ENCODE measurements around the gene AGAP4. TPM values are rescaled to one million over a fixed set of nuclear protein-coding genes. Genes with fewer than 3 reads are reported as not detected.
"Not testable (repeated sequence)": the region's sequence is repeated elsewhere in the genome, so short reads cannot be mapped to it uniquely, and the experiment has no call there.

The AGAP4 gene
- total RNA-seq, 3 donors from 2014 or later (not counting 1 experiment from before 2014, with no cell fraction given): 16.9 to 43.7 (median 31.3) TPM

- 75% methylated on average over 2 of the region's 3 CpGs for WGBS (ENCODE audit: insufficient coverage)
- H3K27me3 ChIP-seq (ENCODE audit: control insufficient read depth, insufficient read depth, low read length); H3K4me3 ChIP-seq (ENCODE audit: low read length); H3K36me3 ChIP-seq (ENCODE audit: control insufficient read depth, insufficient read depth, low read length); H3K4me3 Mint-ChIP-seq; H3K27me3 Mint-ChIP-seq (ENCODE audit: low read depth in 2 of 2); H3K9me3 ChIP-seq (ENCODE audit: control insufficient read depth, insufficient read depth, low read length); H3K27ac Mint-ChIP-seq; ATAC-seq; H3K36me3 Mint-ChIP-seq; DNase-seq; intact Hi-C loops (cut with micrococcal nuclease); H3K4me1 Mint-ChIP-seq; H3K4me1 ChIP-seq (ENCODE audit: control insufficient read depth, insufficient read depth, low read length); H3K9me3 Mint-ChIP-seq; H3K27ac ChIP-seq (ENCODE audit: low read length): not testable (repeated sequence)
Measured at GRCh38 chr10:45848467-45848866, 1.2 kb upstream of the AGAP4 start.

- H3K9me3 ChIP-seq (ENCODE audit: control insufficient read depth, insufficient read depth, low read length); intact Hi-C loops (cut with micrococcal nuclease); H3K4me3 Mint-ChIP-seq; ATAC-seq; H3K9me3 Mint-ChIP-seq; H3K27me3 ChIP-seq (ENCODE audit: control insufficient read depth, insufficient read depth, low read length); H3K27ac ChIP-seq (ENCODE audit: low read length); DNase-seq; H3K4me1 Mint-ChIP-seq; H3K4me1 ChIP-seq (ENCODE audit: control insufficient read depth, insufficient read depth, low read length); H3K27me3 Mint-ChIP-seq (ENCODE audit: low read depth in 2 of 2); H3K4me3 ChIP-seq (ENCODE audit: low read length); H3K27ac Mint-ChIP-seq; H3K36me3 Mint-ChIP-seq; H3K36me3 ChIP-seq (ENCODE audit: control insufficient read depth, insufficient read depth, low read length): not testable (repeated sequence)
- 70% methylated on average over 2 of the region's 2 CpGs for WGBS (ENCODE audit: insufficient coverage)
Measured at GRCh38 chr10:45822918-45823317, 24.4 kb downstream of the AGAP4 start.

GRCh38 chr10:45820107-45820830 lies 27.0 kb downstream of the AGAP4 start:
- H3K36me3 Mint-ChIP-seq; H3K27me3 Mint-ChIP-seq (ENCODE audit: low read depth in 2 of 2); H3K4me1 ChIP-seq (ENCODE audit: control insufficient read depth, insufficient read depth, low read length); H3K4me3 ChIP-seq (ENCODE audit: low read length); H3K27ac ChIP-seq (ENCODE audit: low read length); H3K27me3 ChIP-seq (ENCODE audit: control insufficient read depth, insufficient read depth, low read length); H3K36me3 ChIP-seq (ENCODE audit: control insufficient read depth, insufficient read depth, low read length); H3K4me3 Mint-ChIP-seq; intact Hi-C loops (cut with micrococcal nuclease); H3K9me3 ChIP-seq (ENCODE audit: control insufficient read depth, insufficient read depth, low read length); H3K4me1 Mint-ChIP-seq; H3K27ac Mint-ChIP-seq; DNase-seq; ATAC-seq; H3K9me3 Mint-ChIP-seq: not testable (repeated sequence)
- 80% methylated on average over 4 of the region's 6 CpGs for WGBS (ENCODE audit: insufficient coverage)

- Mint-ChIP-seq H3K4me3 (no peak overlapping the region), H3K36me3 (no peaks in the 10 kb centered on the region), H3K4me1 (no peaks in the 10 kb centered on the region), H3K27me3 (ENCODE audit: low read depth in 2 of 2) (no peaks in the 10 kb centered on the region), H3K9me3 (no peaks in the 10 kb centered on the region), H3K27ac (no peak overlapping the region)
- 75% methylated on average over 9 of the region's 9 CpGs for WGBS (ENCODE audit: insufficient coverage)
- Histone ChIP-seq H3K36me3 (ENCODE audit: control insufficient read depth, insufficient read depth, low read length) (no peaks in the 10 kb centered on the region), H3K4me1 (ENCODE audit: control insufficient read depth, insufficient read depth, low read length) (no peaks in the 10 kb centered on the region), H3K9me3 (ENCODE audit: control insufficient read depth, insufficient read depth, low read length) (no peaks in the 10 kb centered on the region), H3K4me3 (ENCODE audit: low read length) (no peak overlapping the region), H3K27me3 (ENCODE audit: control insufficient read depth, insufficient read depth, low read length) (no peaks in the 10 kb centered on the region), H3K27ac (ENCODE audit: low read length) (no peak overlapping the region)
- DNase-seq (no peak), ATAC-seq (no peak)
- intact Hi-C loops (cut with micrococcal nuclease): no loop called here
- TF ChIP-seq CTCF (IDR thresholded peaks at IDR 0.05): no peak
Measured at GRCh38 chr10:45819552-45819951, 27.7 kb downstream of the AGAP4 start.

- WGBS (ENCODE audit: insufficient coverage): 90% methylated on average over 3 of the region's 3 CpGs
Measured at GRCh38 chr10:45817912-45818311, 29.4 kb downstream of the AGAP4 start.

More at GRCh38 chr10:45817912-45818311, 29.4 kb downstream of the AGAP4 start:
- TF ChIP-seq CTCF (IDR thresholded peaks at IDR 0.05): no peak
- Histone ChIP-seq H3K4me3 (ENCODE audit: low read length) (no peak overlapping the region), H3K36me3 (ENCODE audit: control insufficient read depth, insufficient read depth, low read length) (no peaks in the 10 kb centered on the region), H3K27me3 (ENCODE audit: control insufficient read depth, insufficient read depth, low read length) (no peaks in the 10 kb centered on the region), H3K9me3 (ENCODE audit: control insufficient read depth, insufficient read depth, low read length) (no peaks in the 10 kb centered on the region), H3K4me1 (ENCODE audit: control insufficient read depth, insufficient read depth, low read length) (no peaks in the 10 kb centered on the region), H3K27ac (ENCODE audit: low read length) (no peak overlapping the region)
- ATAC-seq: no peak
- H3K27ac Mint-ChIP-seq: no peak overlapping the region
- intact Hi-C loops (cut with micrococcal nuclease): no loop called here
- DNase-seq: no peak
- no peaks in the 10 kb centered on the region for H3K27me3 Mint-ChIP-seq (ENCODE audit: low read depth in 2 of 2)
- H3K4me1 Mint-ChIP-seq: no peaks in the 10 kb centered on the region
- no peaks in the 10 kb centered on the region for H3K9me3 Mint-ChIP-seq
- H3K4me3 Mint-ChIP-seq: no peak overlapping the region
- H3K36me3 Mint-ChIP-seq: no peaks in the 10 kb centered on the region
